GM12878 (cell line): ENCODE results near the gene ATXN2. TPM values are rescaled to one million over a fixed set of nuclear protein-coding genes. Genes with fewer than 3 reads are reported as not detected.

Source experiments
- ATF3 ChIP-seq: IDR thresholded peaks from 2 replicates; pipeline ENCODE4 v1.6.1; 2011; ENCODE audit warnings: low read depth, mild to moderate bottlenecking, low read length, moderate library complexity, borderline replicate concordance; ENCODE audit errors: extremely low read depth
- BMI1 ChIP-seq: fragments of 450-650 bp; IDR thresholded peaks from 2 replicates; pipeline ENCODE4 v1.6.1; 2016; ENCODE audit warnings: mild to moderate bottlenecking, moderate library complexity, borderline replicate concordance
- ESRRA ChIP-seq: IDR thresholded peaks from 2 replicates; pipeline ENCODE4 v1.6.1; 2012; ENCODE audit warnings: mild to moderate bottlenecking, low read length, improper control_type of control experiment
- ETV6 ChIP-seq, 2 experiments: fragments of 450-650 bp in 1 of 2; IDR thresholded peaks in 1 of 2; conservative IDR thresholded peaks in 1 of 2; 2 replicates each; pipeline ENCODE4 v1.6.1; 2014; ENCODE audit warnings: antibody characterized with exemption in 1 of 2, borderline replicate concordance in 1 of 2, low read depth in 1 of 2, mild to moderate bottlenecking in 1 of 2, moderate library complexity in 1 of 2
- GABPA ChIP-seq: IDR thresholded peaks from 2 replicates; pipeline ENCODE4 v1.6.1; 2014; ENCODE audit warnings: antibody characterized with exemption, low read depth, mild to moderate bottlenecking, inconsistent platforms
- HDGF ChIP-seq: fragments of 450-650 bp; IDR thresholded peaks from 2 replicates; pipeline ENCODE4 v1.6.1; 2016; ENCODE audit warnings: antibody characterized with exemption
- IRF5 ChIP-seq: fragments of 450-650 bp; IDR thresholded peaks from 2 replicates; pipeline ENCODE4 v1.6.1; 2017; ENCODE audit warnings: borderline replicate concordance
- MYC ChIP-seq: IDR thresholded peaks from 2 replicates; pipeline ENCODE4 v1.6.1; 2011; ENCODE audit warnings: mild to moderate bottlenecking, low read length, moderate library complexity, inconsistent platforms; ENCODE audit not compliant: insufficient read depth, insufficient replicate concordance, insufficient read length, severe bottlenecking
- NBN ChIP-seq: fragments of 450-650 bp; IDR thresholded peaks from 2 replicates; pipeline ENCODE4 v1.6.1; 2016
- NFIC ChIP-seq: IDR thresholded peaks from 2 replicates; pipeline ENCODE4 v1.6.1; 2012; ENCODE audit warnings: low read depth, mild to moderate bottlenecking, inconsistent platforms, low read length, moderate library complexity
- NFXL1 ChIP-seq: fragments of 450-650 bp; IDR thresholded peaks from 2 replicates; pipeline ENCODE4 v1.6.1; 2017; ENCODE audit warnings: antibody characterized with exemption, mild to moderate bottlenecking, borderline replicate concordance
- PAX5 ChIP-seq: IDR thresholded peaks from 2 replicates; pipeline ENCODE4 v1.6.1; 2011; ENCODE audit warnings: low read depth, low read length, borderline replicate concordance
- PKNOX1 ChIP-seq: fragments of 450-650 bp; IDR thresholded peaks from 2 replicates; pipeline ENCODE4 v1.6.1; 2016; ENCODE audit warnings: mild to moderate bottlenecking
- POU2F2 ChIP-seq: IDR thresholded peaks from 3 replicates; pipeline ENCODE4 v1.6.1; 2011; ENCODE audit warnings: low read depth, mild to moderate bottlenecking, low read length, borderline replicate concordance
- RAD21 ChIP-seq: IDR thresholded peaks from 2 replicates; pipeline ENCODE4 v1.6.1; 2011; ENCODE audit warnings: mild to moderate bottlenecking, low read depth, low read length, moderate library complexity; ENCODE audit not compliant: insufficient read depth
- RB1 ChIP-seq: fragments of 450-650 bp; formaldehyde crosslinking; IDR thresholded peaks from 2 replicates; pipeline ENCODE4 v1.6.1; 2017; ENCODE audit warnings: mild to moderate bottlenecking, borderline replicate concordance
- RBBP5 ChIP-seq: fragments of 200-600 bp; sonication (generic); conservative IDR thresholded peaks from 2 replicates; pipeline ENCODE4 v1.6.1; 2016
- RELB ChIP-seq: fragments of 450-650 bp; IDR thresholded peaks from 2 replicates; pipeline ENCODE4 v1.6.1; 2017; ENCODE audit warnings: low read depth, mild to moderate bottlenecking, moderate library complexity
- SKIL ChIP-seq: fragments of 450-650 bp; IDR thresholded peaks from 2 replicates; pipeline ENCODE4 v1.6.1; 2017; ENCODE audit warnings: mild to moderate bottlenecking, low read depth, inconsistent platforms; ENCODE audit not compliant: poor library complexity, severe bottlenecking
- STAT1 ChIP-seq: fragments of 450-650 bp; conservative IDR thresholded peaks from 2 replicates; pipeline ENCODE4 v1.6.1; 2014; ENCODE audit warnings: antibody characterized with exemption, mild to moderate bottlenecking
- SUPT20H ChIP-seq: IDR thresholded peaks from 2 replicates; pipeline ENCODE4 v1.6.1; 2011; ENCODE audit warnings: low read depth, mild to moderate bottlenecking, low read length, moderate library complexity, borderline replicate concordance; ENCODE audit not compliant: control insufficient read depth
- SUZ12 ChIP-seq: fragments of 200-600 bp; sonication (generic); IDR thresholded peaks from one replicate; pipeline ENCODE4 v1.6.1; 2018; ENCODE audit warnings: antibody characterized with exemption, mild to moderate bottlenecking; ENCODE audit not compliant: unreplicated experiment
- ZBED1 ChIP-seq: IDR thresholded peaks from 2 replicates; pipeline ENCODE4 v1.6.1; 2016; ENCODE audit warnings: borderline replicate concordance
- ZNF217 ChIP-seq: fragments of 450-650 bp; IDR thresholded peaks from 2 replicates; pipeline ENCODE4 v1.6.1; 2017; ENCODE audit warnings: antibody characterized with exemption, mild to moderate bottlenecking
- ZNF274 ChIP-seq: IDR thresholded peaks from one replicate; pipeline ENCODE4 v1.8.0; 2011; ENCODE audit not compliant: insufficient read length, insufficient read depth
- polyA plus RNA-seq, 11 experiments: library from polyadenylated mRNA; depleted of rRNA in 4 of 11; unstranded in 6 of 11; stranded (reverse) in 5 of 11; fragments of >200 nt; fragmentation: Nextera tagmentation in 4 of 11; fragmentation: Illumina TruSeq in 1 of 11; extraction: Ambion mirVana in 4 of 11; extraction: Trizol in 1 of 11; gene quantifications; 1 replicate in 1 of 11; 2 replicates in 10 of 11; pipeline versions ENCODE4 v1.2.1 to v1.2.3, GENCODE V29; 2011 to 2016; ENCODE audit warnings: inconsistent platforms in 2 of 11, missing spikeins in 2 of 11, low read depth in 1 of 11
- total RNA-seq, 4 experiments: library from RNA; depleted of rRNA in 3 of 4; stranded (reverse); fragments of >200 nt in 3 of 4; fragmentation: Illumina TruSeq in 1 of 4; extraction: Trizol in 1 of 4; gene quantifications; 2 replicates each; pipeline versions ENCODE4 v1.2.1 to v1.2.3, GENCODE V29; 2013 to 2021

The ATXN2 gene
- total and polyA plus RNA-seq, 10 of the 15 experiments (the other 5 are each of a cell fraction or from before 2014, with no cell fraction given) = 8.8 to 31.5 (median 19.0) TPM

GRCh38 chr12:111405859-111406473 lies 193.1 kb downstream of the ATXN2 start, which contains the start of gene SH2B3 (continued):
- TF ChIP-seq ETV6 (conservative IDR thresholded peaks at IDR 0.05 in 1 of 2, IDR thresholded peaks at IDR 0.05 in 1 of 2; ENCODE audit: borderline replicate concordance in 1 of 2, low read depth in 1 of 2) (no peak), HDGF (no peak), GABPA (no peak), RAD21 (no peak), ZBED1 (no peak), STAT1 (no peak), RBBP5 (no peak), SKIL (no peak), NFIC (no peak), NFXL1 (no peak), PAX5 (no peak), NBN (no peak), SUZ12 (no peak), ATF3 (no peak), IRF5 (no peak), PKNOX1 (no peak), MYC (no peak), ZNF217 (peak; percentile 65; the same call in 1 of the 2 replicates), POU2F2 (peak; percentile 55; the same call in 1 of the 3 replicates), RELB (no peak), ESRRA (no peak), BMI1 (no peak), RB1 (peak; percentile 22; the same call in 1 of the 2 replicates), SUPT20H (no peak), ZNF274 (no peak)
